Measurements from ENCODE around the gene KCNQ1. TPM values are rescaled to one million over a fixed set of nuclear protein-coding genes. Genes with fewer than 3 reads are reported as not detected.

The KCNQ1 gene
- total and polyA plus RNA-seq, 2 donors (not counting 1 experiment from before 2014, with no cell fraction given) = not detected

DNA sequence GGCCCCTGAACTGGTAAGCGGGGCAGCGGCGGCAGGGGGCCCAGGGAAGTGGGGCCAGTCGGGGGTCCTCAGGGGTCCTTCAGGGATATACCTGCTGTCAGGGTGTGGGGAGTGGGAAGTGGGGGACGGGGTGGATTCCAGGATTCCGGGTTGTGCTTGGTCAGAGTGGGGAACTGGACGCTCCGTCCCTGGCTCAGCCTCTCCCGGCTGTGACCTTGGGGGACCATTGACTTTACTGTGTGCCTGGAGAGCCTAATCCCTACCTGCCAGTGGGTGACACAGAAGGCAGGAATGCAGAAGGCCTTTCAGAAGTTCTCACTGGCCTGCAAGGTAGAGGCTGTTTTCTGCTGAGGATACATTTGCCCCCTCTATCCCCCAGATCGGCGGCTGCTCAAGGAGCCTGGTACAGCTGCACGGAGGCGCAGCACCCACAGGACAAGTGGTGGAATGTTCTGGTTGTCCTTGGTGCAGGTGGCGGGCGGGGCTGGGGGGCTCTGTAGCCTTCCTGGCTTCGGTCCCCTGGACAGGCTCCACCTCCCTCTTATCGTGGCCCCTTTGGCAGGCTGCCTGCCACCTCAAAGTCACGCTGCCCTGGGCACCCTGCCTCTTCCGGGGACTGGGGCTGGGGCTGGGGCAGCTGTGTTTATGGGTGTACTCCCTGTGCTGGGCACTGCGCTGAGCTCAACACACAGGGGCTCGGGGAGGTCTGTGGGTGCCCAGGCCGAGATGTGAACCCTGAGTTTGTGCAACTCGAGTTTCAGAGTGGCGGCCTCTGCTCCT, 18.4 kb downstream of the KCNQ1 start:
- Histone ChIP-seq H4K20me1 (ENCODE audit: control insufficient read depth, extremely low read depth, insufficient read depth, low read length) (no peaks in the 10 kb centered on the region), H3K4me3 (replicated peaks in 1 of 4; ENCODE audit: control extremely low read depth in 1 of 4, insufficient read depth in 1 of 4, low read depth in 3 of 4, low read length in 4 of 4) (no peak overlapping the region), H3K9me3 (ENCODE audit: control insufficient read depth, insufficient read depth, low read depth, low read length) (no peaks in the 10 kb centered on the region), H3K4me1 (ENCODE audit: control insufficient read depth, extremely low read depth, insufficient read depth, low read length) (no peaks in the 10 kb centered on the region), H3K9ac (ENCODE audit: insufficient read depth, low read length) (no peak overlapping the region), H3K36me3 (ENCODE audit: control insufficient read depth, insufficient read depth, low read length) (no peaks in the 10 kb centered on the region), H3K27me3 (ENCODE audit: control insufficient read depth, insufficient read depth, low read length) (no peaks in the 10 kb centered on the region), H3K27ac (ENCODE audit: insufficient read depth, low read length) (no peak overlapping the region), H3K79me2 (ENCODE audit: control insufficient read depth, insufficient read depth, low read length) (no peaks in the 10 kb centered on the region), H3K4me2 (ENCODE audit: extremely low read depth, insufficient read depth, low read length) (no peak overlapping the region), H2AFZ (ENCODE audit: low read length) (no peak overlapping the region)
- DNase-seq (ENCODE audit: low read depth in 2 of 2) = no peak
- TF ChIP-seq CTCF (conservative IDR thresholded peaks at IDR 0.05 in 1 of 2, IDR thresholded peaks at IDR 0.05 in 1 of 2; ENCODE audit: low read depth in 1 of 2, low read length in 2 of 2) = no peak
- no peak for TF ChIP-seq EZH2 (IDR thresholded peaks at IDR 0.05; ENCODE audit: low read length, missing control alignments)

GRCh38 chr11:2463766-2464277, 19.0 kb downstream of the KCNQ1 start:
- H3K36me3 ChIP-seq (ENCODE audit: control insufficient read depth, insufficient read depth, low read length) = no peaks in the 10 kb centered on the region
- no peaks in the 10 kb centered on the region for H3K9me3 ChIP-seq (ENCODE audit: control insufficient read depth, insufficient read depth, low read depth, low read length)
- H4K20me1 ChIP-seq (ENCODE audit: control insufficient read depth, extremely low read depth, insufficient read depth, low read length) = no peaks in the 10 kb centered on the region
- no peak overlapping the region for H3K27ac ChIP-seq (ENCODE audit: insufficient read depth, low read length)
- no peak overlapping the region for H2AFZ ChIP-seq (ENCODE audit: low read length)
- no peak overlapping the region for H3K9ac ChIP-seq (ENCODE audit: insufficient read depth, low read length)
- DNase-seq (ENCODE audit: low read depth in 2 of 2) = no peak
- no peaks in the 10 kb centered on the region for H3K79me2 ChIP-seq (ENCODE audit: control insufficient read depth, insufficient read depth, low read length)
- no peak overlapping the region for H3K4me3 ChIP-seq (replicated peaks in 1 of 4; ENCODE audit: control extremely low read depth in 1 of 4, insufficient read depth in 1 of 4, low read depth in 3 of 4, low read length in 4 of 4)
- H3K27me3 ChIP-seq (ENCODE audit: control insufficient read depth, insufficient read depth, low read length) = no peaks in the 10 kb centered on the region
- H3K4me1 ChIP-seq (ENCODE audit: control insufficient read depth, extremely low read depth, insufficient read depth, low read length) = no peaks in the 10 kb centered on the region
- no peak for TF ChIP-seq CTCF (conservative IDR thresholded peaks at IDR 0.05 in 1 of 2, IDR thresholded peaks at IDR 0.05 in 1 of 2; ENCODE audit: low read depth in 1 of 2, low read length in 2 of 2)
- no peak for TF ChIP-seq EZH2 (IDR thresholded peaks at IDR 0.05; ENCODE audit: low read length, missing control alignments)
- H3K4me2 ChIP-seq (ENCODE audit: extremely low read depth, insufficient read depth, low read length) = no peak overlapping the region

DNA sequence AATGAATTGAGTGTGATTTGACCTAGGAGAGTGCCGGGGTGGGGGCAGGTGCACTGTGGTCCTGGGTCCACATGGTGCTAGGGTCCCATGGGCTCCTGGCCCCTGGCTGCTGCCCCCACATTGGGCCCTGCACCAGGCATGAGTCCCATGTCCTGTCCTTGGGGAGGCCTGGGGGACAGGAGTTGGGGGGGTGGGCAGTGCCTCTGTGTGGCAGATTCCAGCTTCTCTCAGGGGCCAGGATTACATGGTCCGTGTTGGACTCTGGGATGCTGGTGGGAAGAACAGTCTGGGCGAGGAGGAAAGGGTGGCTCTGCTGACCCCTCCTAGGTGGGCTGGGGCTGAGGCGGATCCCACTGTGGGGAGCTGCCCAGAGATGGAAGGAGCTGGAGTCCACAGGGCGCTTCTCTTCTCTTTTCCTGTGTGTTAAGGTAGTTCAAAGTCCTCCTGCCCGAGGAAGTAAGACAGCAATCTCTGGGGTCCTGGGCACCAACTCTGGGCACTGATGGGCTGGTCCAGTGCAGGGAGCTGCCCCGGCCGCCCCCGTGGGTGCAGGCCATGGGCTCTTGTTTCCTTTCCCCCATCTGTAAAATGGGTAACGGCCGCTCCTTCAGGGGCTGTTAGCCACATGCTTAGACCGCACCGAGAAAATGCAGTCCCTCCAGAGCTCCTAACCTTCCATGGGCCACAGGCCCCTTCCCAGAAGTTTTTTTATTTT, 19.8 kb downstream of the KCNQ1 start:
- no peak overlapping the region for H3K4me3 ChIP-seq (replicated peaks in 1 of 4; ENCODE audit: control extremely low read depth in 1 of 4, insufficient read depth in 1 of 4, low read depth in 3 of 4, low read length in 4 of 4)
- DNase-seq (ENCODE audit: low read depth in 2 of 2) = no peak
- H3K4me2 ChIP-seq (ENCODE audit: extremely low read depth, insufficient read depth, low read length) = no peak overlapping the region
- H3K9ac ChIP-seq (ENCODE audit: insufficient read depth, low read length) = no peak overlapping the region
- no peaks in the 10 kb centered on the region for H3K4me1 ChIP-seq (ENCODE audit: control insufficient read depth, extremely low read depth, insufficient read depth, low read length)
- H2AFZ ChIP-seq (ENCODE audit: low read length) = no peak overlapping the region
- no peaks in the 10 kb centered on the region for H3K27me3 ChIP-seq (ENCODE audit: control insufficient read depth, insufficient read depth, low read length)
- no peaks in the 10 kb centered on the region for H3K9me3 ChIP-seq (ENCODE audit: control insufficient read depth, insufficient read depth, low read depth, low read length)
- no peak overlapping the region for H3K27ac ChIP-seq (ENCODE audit: insufficient read depth, low read length)
- no peaks in the 10 kb centered on the region for H3K36me3 ChIP-seq (ENCODE audit: control insufficient read depth, insufficient read depth, low read length)
- no peaks in the 10 kb centered on the region for H4K20me1 ChIP-seq (ENCODE audit: control insufficient read depth, extremely low read depth, insufficient read depth, low read length)
- no peaks in the 10 kb centered on the region for H3K79me2 ChIP-seq (ENCODE audit: control insufficient read depth, insufficient read depth, low read length)
- TF ChIP-seq CTCF (conservative IDR thresholded peaks at IDR 0.05 in 1 of 2, IDR thresholded peaks at IDR 0.05 in 1 of 2; ENCODE audit: low read depth in 1 of 2, low read length in 2 of 2) (no peak), EZH2 (IDR thresholded peaks at IDR 0.05; ENCODE audit: low read length, missing control alignments) (no peak)

Measured in fibroblast of lung (primary cell).